Pancreas (tissue), 10 donors: ENCODE data around the gene STARD3. TPM values are rescaled to one million over a fixed set of nuclear protein-coding genes. Genes with fewer than 3 reads are reported as not detected.
A peak's percentile ranks its signal among the peaks of the same experiment; 100 is the strongest.

ENCODE experiments used
- ATAC-seq, 4 donors: fragments of 200-7000 bp; cut with Tn5 transposase; one replicate each; pipeline versions ENCODE4 v1.8.0 to v1.9.1; 2020; ENCODE audit warnings: mild to moderate bottlenecking in 4 of 4, moderate library complexity in 4 of 4
- DNase-seq, 6 donors: peaks; one replicate each; pipeline ENCODE4 v3.0.0-alpha.2; 2020
- FAIRE-seq: peaks from 2 replicates; lab custom pipeline; 2012; peaks lifted over from hg19 to GRCh38; lab: Jason Lieb, UNC
- H3K27ac ChIP-seq, 4 donors: fragments of 200-600 bp; sonication (generic); 1 replicate in 3 of 4; 2 replicates in 1 of 4; pipeline versions ENCODE4 v1.5.0 to v1.8.0; 2020
- H3K27me3 ChIP-seq, 4 donors: fragments of 200-600 bp; one replicate each; pipeline ENCODE4 v1.8.0; 2021
- H3K36me3 ChIP-seq, 3 donors: fragments of 200-600 bp; sonication (generic) in 1 of 3; one replicate each; pipeline versions ENCODE4 v1.5.0 to v1.8.0; 2020 to 2021
- H3K4me1 ChIP-seq, 3 donors: fragments of 200-600 bp; one replicate each; pipeline ENCODE4 v1.8.0; 2021
- H3K4me3 ChIP-seq, 4 donors: fragments of 200-600 bp; sonication (generic) in 2 of 4; one replicate each; pipeline versions ENCODE4 v1.5.0 to v1.8.0; 2020 to 2021
- H3K9me3 ChIP-seq, 4 donors: fragments of 200-600 bp; one replicate each; pipeline ENCODE4 v1.8.0; 2021
- CTCF ChIP-seq, 4 donors: fragments of 200-600 bp; sonication (generic) in 3 of 4; IDR thresholded peaks; one replicate each; pipeline versions ENCODE4 v1.5.0 to v1.8.0; 2021; ENCODE audit warnings: antibody characterized with exemption in 4 of 4
- WGBS, 2 donors: extraction: QIAGEN DNeasy Blood & Tissue Kit; methylation state at CpG; one replicate each; pipeline ENCODE4 v1.1.7; 2013; 5-methylcytosine and 5-hydroxymethylcytosine counted together
- intact Hi-C, 3 donors: fragments of 100-400 bp; cut with DNase I; formaldehyde crosslinking; loops; one replicate each; pipeline versions ENCODE4 v1.11.1 to v1.14.2; 2022
- polyA plus RNA-seq, 2 donors: library from polyadenylated mRNA; stranded (reverse); fragments of 200-250 nt; gene quantifications; one replicate each; pipeline ENCODE4 v1.2.3, GENCODE V29; 2013
- total RNA-seq, 6 donors: library from RNA; stranded (reverse); fragmentation: NEBNext Ultra II Directional in 4 of 6; extraction: Animal tissue kit (Norgen Biotek cat#: 25700) in 4 of 6; gene quantifications; one replicate each; pipeline versions ENCODE4 v1.2.1 to v1.2.4, GENCODE V29; 2021 to 2023
- donor health status: healthy with polysubstance abuse.
- donor health status: DM: no; HTN: no; CAD: no; lungs with moderate emphysema.
- donor health status: DM: no; HTN: no; CAD: no.
- donor health status: control.
- donor health status: control.
- donor health status: Bipolar disorder and iron deficiency.
- donor health status: DM: yes; HTN: yes; CAD: no.
- donor health status: DM: no; HTN: no; CAD: no.
- donor health status: DM: no; HTN: no; CAD: no.
- donor health status: DM: yes; HTN: yes; CAD: no.

Gene STARD3
- total and polyA plus RNA-seq, 8 donors: 24.4 to 73.8 (median 29.9) TPM

- H3K27ac ChIP-seq: peak overlapping the region in 3 of 4 donors; percentile 33 to 84 (median 72)
Measured at GRCh38 chr17:39629898-39630297, 7.0 kb upstream of the STARD3 start.

GRCh38 chr17:39631403-39631802, 5.5 kb upstream of the STARD3 start:
- FAIRE-seq (no peak), ATAC-seq (peak; percentile 38 to 67 (median 58)), DNase-seq (peak in 2 of 6 donors; percentile 55 to 62)
- no peaks in the 10 kb centered on the region for H3K9me3 ChIP-seq
- no peak for TF ChIP-seq CTCF (IDR thresholded peaks at IDR 0.05)
- no peaks in the 10 kb centered on the region for H3K27me3 ChIP-seq
- intact Hi-C loops: no loop called here
- peaks cover 4 to 9% (median 4%) of the 10 kb centered on the region in 3 donors for H3K4me1 ChIP-seq
- no peak overlapping the region for H3K4me3 ChIP-seq
- no peaks in the 10 kb centered on the region for H3K36me3 ChIP-seq
- WGBS, 2 donors: 11% methylated on average over 6 of the region's 6 CpGs
- H3K27ac ChIP-seq: peak overlapping the region; percentile 70 to 84 (median 73)

More at GRCh38 chr17:39629898-39630297, 7.0 kb upstream of the STARD3 start:
- peak overlapping the region in 2 of 4 donors; percentile 31 to 42 for H3K4me3 ChIP-seq
- ATAC-seq (no peak), FAIRE-seq (no peak), DNase-seq (peak in 1 of 6 donors; percentile 22)
- H3K4me1 ChIP-seq: peaks cover 0 to 3% (median 0%) of the 10 kb centered on the region in 3 donors
- no peaks in the 10 kb centered on the region for H3K27me3 ChIP-seq
- H3K9me3 ChIP-seq: no peaks in the 10 kb centered on the region
- no peak for TF ChIP-seq CTCF (IDR thresholded peaks at IDR 0.05)
- intact Hi-C loops: no loop called here
- 51% methylated on average over 12 of the region's 12 CpGs for WGBS, 2 donors
- H3K36me3 ChIP-seq: no peaks in the 10 kb centered on the region

- peak in 5 of 6 donors; percentile 65 to 88 (median 78) for DNase-seq
- H3K9me3 ChIP-seq: no peaks in the 10 kb centered on the region
- peaks cover 4 to 12% (median 6%) of the 10 kb centered on the region in 3 donors for H3K4me1 ChIP-seq
- WGBS, 2 donors: 29 to 43% methylated on average over 13 of the region's 13 CpGs
- peak overlapping the region; percentile 70 to 84 (median 73) for H3K27ac ChIP-seq
- no peaks in the 10 kb centered on the region for H3K36me3 ChIP-seq
- no peak for FAIRE-seq
- intact Hi-C loops: no loop called here
- H3K4me3 ChIP-seq: peak overlapping the region in 2 of 4 donors; percentile 9
- TF ChIP-seq CTCF (IDR thresholded peaks at IDR 0.05): no peak
- no peaks in the 10 kb centered on the region for H3K27me3 ChIP-seq
- ATAC-seq: peak; percentile 38 to 60 (median 51)
Measured at GRCh38 chr17:39632153-39632941, 4.6 kb upstream of the STARD3 start.

- DNase-seq (no peak), FAIRE-seq (no peak), ATAC-seq (no peak)
- H3K36me3 ChIP-seq: no peaks in the 10 kb centered on the region
- H3K27me3 ChIP-seq: no peaks in the 10 kb centered on the region
- peaks cover 6 to 24% (median 14%) of the 10 kb centered on the region in 3 donors for H3K4me1 ChIP-seq
- H3K9me3 ChIP-seq: no peaks in the 10 kb centered on the region
- H3K4me3 ChIP-seq: no peak overlapping the region
- peak overlapping the region in 3 of 4 donors; percentile 28 to 72 (median 41) for H3K27ac ChIP-seq
- no peak for TF ChIP-seq CTCF (IDR thresholded peaks at IDR 0.05)
- 50 to 59% methylated on average over 8 of the region's 8 CpGs for WGBS, 2 donors
- intact Hi-C loops: no loop called here
Measured at GRCh38 chr17:39633570-39634183, 3.3 kb upstream of the STARD3 start.
